Suprapubic skin (tissue), 4 donors: ENCODE measurements around the gene RUNX2. TPM values are rescaled to one million over a fixed set of nuclear protein-coding genes. Genes with fewer than 3 reads are reported as not detected.

Experiments
- DNase-seq, 2 donors: peaks; one replicate each; pipeline ENCODE4 v3.0.0-alpha.2; 2019; ENCODE audit warnings: low spot score in 2 of 2
- H3K27ac ChIP-seq: fragments of 200-600 bp; sonication (generic); one replicate; pipeline ENCODE4 v1.5.1; 2019
- H3K27me3 ChIP-seq: fragments of 200-600 bp; sonication (generic); one replicate; pipeline ENCODE4 v1.5.1; 2019
- H3K36me3 ChIP-seq: fragments of 200-600 bp; sonication (generic); one replicate; pipeline ENCODE4 v1.5.1; 2019
- H3K4me1 ChIP-seq: fragments of 200-600 bp; sonication (generic); one replicate; pipeline ENCODE4 v1.5.1; 2019
- H3K4me3 ChIP-seq: fragments of 200-600 bp; sonication (generic); one replicate; pipeline ENCODE4 v1.5.1; 2019; ENCODE audit warnings: mild to moderate bottlenecking
- H3K9me3 ChIP-seq: fragments of 200-600 bp; sonication (generic); one replicate; pipeline ENCODE4 v1.5.1; 2019
- CTCF ChIP-seq, 2 donors: fragments of 200-600 bp in 1 of 2; fragments of 450-650 bp in 1 of 2; sonication (generic) in 1 of 2; IDR thresholded peaks; one replicate each; pipeline ENCODE4 v1.5.1; 2016 to 2019; ENCODE audit warnings: antibody characterized with exemption in 2 of 2, mild to moderate bottlenecking in 1 of 2, moderate library complexity in 1 of 2
- EP300 ChIP-seq: sonication (generic); formaldehyde crosslinking; IDR thresholded peaks from one replicate; pipeline ENCODE4 v1.6.1; 2017; ENCODE audit warnings: antibody characterized with exemption
- POLR2A ChIP-seq, 2 donors: fragments of 450-650 bp; IDR thresholded peaks; one replicate each; pipeline ENCODE4 v1.6.1; 2017; ENCODE audit warnings: antibody characterized with exemption in 2 of 2, mild to moderate bottlenecking in 2 of 2, moderate library complexity in 2 of 2
- POLR2AphosphoS5 ChIP-seq, 3 donors: sonication (generic); formaldehyde crosslinking; IDR thresholded peaks; one replicate each; pipeline ENCODE4 v1.6.1; 2017; ENCODE audit warnings: antibody characterized with exemption in 3 of 3
- WGBS: methylation state at CpG from one replicate; pipeline ENCODE4 v1.1.5; 2018; 5-methylcytosine and 5-hydroxymethylcytosine counted together
- total RNA-seq, 4 donors: library from RNA; depleted of rRNA; stranded (reverse); fragments of >200 nt; gene quantifications; one replicate each; pipeline ENCODE4 v1.1.0, GENCODE V29; 2016

Gene RUNX2
- total RNA-seq, 4 donors from 2014 or later: 2.6 to 5.9 (median 3.1) TPM

GRCh38 chr6:45455408-45455807 is 127.3 kb downstream of the RUNX2 start:
- Histone ChIP-seq H3K4me3 (no peak overlapping the region), H3K36me3 (no peaks in the 10 kb centered on the region), H3K27me3 (no peaks in the 10 kb centered on the region), H3K9me3 (no peaks in the 10 kb centered on the region), H3K27ac (no peak overlapping the region), H3K4me1 (no peaks in the 10 kb centered on the region)
- WGBS: 91% methylated on average over 6 of the region's 6 CpGs
- TF ChIP-seq POLR2A (IDR thresholded peaks at IDR 0.05) (no peak), EP300 (no peak), CTCF (IDR thresholded peaks at IDR 0.05) (no peak), POLR2AphosphoS5 (IDR thresholded peaks at IDR 0.05) (no peak)
- no peak for DNase-seq

DNA sequence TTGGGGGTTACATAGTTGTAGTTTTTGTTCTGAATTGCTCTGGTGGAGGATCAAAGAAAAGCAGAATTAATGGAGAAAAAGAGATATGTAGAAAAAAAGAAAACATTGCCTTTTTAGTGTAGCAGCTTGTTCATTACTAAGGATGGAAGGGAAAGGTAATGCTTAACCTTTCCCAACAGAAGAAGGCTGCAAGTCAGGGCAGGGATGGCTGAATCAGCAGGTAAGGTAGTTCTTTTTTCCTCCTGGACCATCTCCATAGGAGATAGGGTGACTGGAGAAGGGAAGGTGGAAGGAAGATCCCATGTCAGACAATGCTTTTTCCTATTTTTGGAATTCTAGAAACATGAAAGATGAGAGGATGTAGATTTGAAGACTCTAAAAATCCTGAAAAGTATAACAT is 129.0 kb downstream of the RUNX2 start:
- Histone ChIP-seq H3K9me3 (no peaks in the 10 kb centered on the region), H3K27me3 (no peaks in the 10 kb centered on the region), H3K4me1 (no peaks in the 10 kb centered on the region), H3K36me3 (no peaks in the 10 kb centered on the region), H3K4me3 (no peak overlapping the region), H3K27ac (no peak overlapping the region)
- no peak for DNase-seq
- TF ChIP-seq POLR2A (IDR thresholded peaks at IDR 0.05): no peak
- no peak for TF ChIP-seq CTCF (IDR thresholded peaks at IDR 0.05)
- no peak for TF ChIP-seq POLR2AphosphoS5 (IDR thresholded peaks at IDR 0.05)
- TF ChIP-seq EP300: no peak

DNA sequence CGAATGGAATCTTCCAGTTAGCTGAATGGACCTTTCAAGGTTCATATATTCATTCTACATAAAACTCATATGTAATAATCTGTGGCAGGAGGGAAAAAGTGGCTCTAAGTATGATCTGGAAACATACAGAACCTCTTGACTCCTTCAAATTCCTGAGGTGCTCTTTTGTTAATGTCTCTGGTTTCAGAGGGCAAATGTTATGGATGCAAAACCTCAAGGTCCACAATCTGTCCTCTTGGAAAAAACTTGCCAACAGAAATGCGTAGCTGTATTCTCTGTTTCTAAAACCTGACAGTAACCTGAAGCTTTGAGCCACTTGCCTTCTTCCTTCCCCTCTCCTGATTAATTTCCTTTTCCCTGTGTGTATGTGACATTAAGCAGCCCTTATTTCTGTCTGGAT is 130.5 kb downstream of the RUNX2 start:
- WGBS: 90% methylated on average over 2 of the region's 2 CpGs
- no peaks in the 10 kb centered on the region for H3K27me3 ChIP-seq
- H3K36me3 ChIP-seq: no peaks in the 10 kb centered on the region
- TF ChIP-seq CTCF (IDR thresholded peaks at IDR 0.05): no peak
- no peak for TF ChIP-seq EP300
- TF ChIP-seq POLR2A (IDR thresholded peaks at IDR 0.05): no peak
- no peak for TF ChIP-seq POLR2AphosphoS5 (IDR thresholded peaks at IDR 0.05)
- no peak overlapping the region for H3K27ac ChIP-seq
- H3K4me3 ChIP-seq: no peak overlapping the region
- DNase-seq: no peak
- no peaks in the 10 kb centered on the region for H3K9me3 ChIP-seq
- H3K4me1 ChIP-seq: no peaks in the 10 kb centered on the region

DNA sequence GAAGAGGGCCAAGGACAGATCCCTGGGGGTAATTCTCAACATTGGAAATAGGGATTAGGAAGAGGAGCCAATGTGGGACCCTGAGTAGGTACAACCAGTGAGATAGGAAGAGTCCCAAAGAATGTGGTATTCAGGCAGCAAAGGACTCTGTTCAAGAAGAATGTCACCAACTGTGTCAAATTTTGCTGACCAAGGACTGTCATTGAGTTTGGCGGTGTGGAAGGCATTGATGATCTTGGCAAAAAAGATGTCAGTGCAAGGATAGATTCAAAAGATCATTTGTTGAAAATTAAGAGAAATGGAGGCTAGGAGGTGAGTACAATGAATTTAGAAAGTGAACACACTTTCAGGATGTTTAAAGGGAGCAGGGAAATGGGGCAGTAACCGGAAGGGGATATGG is 132.0 kb downstream of the RUNX2 start:
- Histone ChIP-seq H3K27ac (no peak overlapping the region), H3K4me1 (no peaks in the 10 kb centered on the region), H3K9me3 (no peaks in the 10 kb centered on the region), H3K27me3 (no peaks in the 10 kb centered on the region), H3K4me3 (no peak overlapping the region), H3K36me3 (no peaks in the 10 kb centered on the region)
- no peak for TF ChIP-seq POLR2AphosphoS5 (IDR thresholded peaks at IDR 0.05)
- no peak for TF ChIP-seq POLR2A (IDR thresholded peaks at IDR 0.05)
- no peak for TF ChIP-seq CTCF (IDR thresholded peaks at IDR 0.05)
- WGBS: 94% methylated on average over 2 of the region's 2 CpGs
- DNase-seq: no peak

- Histone ChIP-seq H3K4me1 (no peaks in the 10 kb centered on the region), H3K27me3 (no peaks in the 10 kb centered on the region), H3K27ac (no peak overlapping the region), H3K36me3 (no peaks in the 10 kb centered on the region), H3K4me3 (no peak overlapping the region), H3K9me3 (no peaks in the 10 kb centered on the region)
- no peak for TF ChIP-seq POLR2A (IDR thresholded peaks at IDR 0.05)
- no peak for TF ChIP-seq EP300
- no peak for TF ChIP-seq POLR2AphosphoS5 (IDR thresholded peaks at IDR 0.05)
- TF ChIP-seq CTCF (IDR thresholded peaks at IDR 0.05): no peak
- 72% methylated on average over 3 of the region's 3 CpGs for WGBS
- DNase-seq: no peak
Observed at GRCh38 chr6:45461486-45461885, 133.4 kb downstream of the RUNX2 start.
